HepG2 (cell line): ENCODE data around the gene ACTN1. TPM values are rescaled to one million over a fixed set of nuclear protein-coding genes. Genes with fewer than 3 reads are reported as not detected.
A peak's percentile ranks its signal among the peaks of the same experiment; 100 is the strongest.

Experiments used
- CHCHD3 ChIP-seq: sonication (generic); formaldehyde crosslinking; IDR thresholded peaks from 2 replicates; pipeline ENCODE4 v1.8.0; 2022; ENCODE audit warnings: mild to moderate bottlenecking, missing genetic modification reagents, moderate library complexity
- DNMT1 ChIP-seq: sonication (generic); formaldehyde crosslinking; IDR thresholded peaks from 2 replicates; pipeline ENCODE4 v1.5.1; 2020; ENCODE audit warnings: mild to moderate bottlenecking, missing genetic modification reagents
- FOXM1 ChIP-seq: sonication (generic); formaldehyde crosslinking; IDR thresholded peaks from 2 replicates; pipeline ENCODE4 v1.5.0; 2020; ENCODE audit warnings: missing genetic modification reagents
- HOXA9 ChIP-seq: sonication (generic); formaldehyde crosslinking; IDR thresholded peaks from 2 replicates; pipeline ENCODE4 v1.8.1; 2022; ENCODE audit warnings: missing genetic modification reagents, mild to moderate bottlenecking, moderate library complexity, borderline replicate concordance
- MED13 ChIP-seq: sonication (generic); formaldehyde crosslinking; IDR thresholded peaks from 2 replicates; pipeline ENCODE4 v1.5.0; 2020; ENCODE audit warnings: missing genetic modification reagents
- MXD4 ChIP-seq: IDR thresholded peaks from 2 replicates; pipeline ENCODE4 v1.6.1; 2016; ENCODE audit warnings: mild to moderate bottlenecking, missing biosample characterization, missing genetic modification reagents
- PAXIP1 ChIP-seq: sonication (generic); formaldehyde crosslinking; conservative IDR thresholded peaks from 2 replicates; pipeline ENCODE4 v1.4.0; 2020; ENCODE audit warnings: mild to moderate bottlenecking, missing genetic modification reagents, moderate library complexity
- RARA ChIP-seq: IDR thresholded peaks from 2 replicates; pipeline ENCODE4 v1.6.1; 2016; ENCODE audit warnings: missing genetic modification reagents, missing compliant biosample characterization
- RBFOX2 ChIP-seq: fragments of 200-400 bp; formaldehyde crosslinking; IDR thresholded peaks from 2 replicates; pipeline ENCODE4 v1.6.1; 2017; ENCODE audit warnings: low read depth, mild to moderate bottlenecking, low read length
- TAF1 ChIP-seq: sonication (generic); formaldehyde crosslinking; IDR thresholded peaks from 2 replicates; pipeline ENCODE4 v1.4.0; 2020; ENCODE audit warnings: missing genetic modification reagents
- TRAFD1 ChIP-seq: sonication (generic); formaldehyde crosslinking; IDR thresholded peaks from 2 replicates; pipeline ENCODE4 v1.5.1; 2020; ENCODE audit warnings: missing genetic modification reagents, mild to moderate bottlenecking, borderline replicate concordance
- ZBTB3 ChIP-seq: sonication (generic); formaldehyde crosslinking; IDR thresholded peaks from 2 replicates; pipeline ENCODE4 v1.4.0; 2020; ENCODE audit warnings: low read depth, mild to moderate bottlenecking, moderate library complexity, missing genetic modification reagents, borderline replicate concordance
- ZNF276 ChIP-seq: sonication (generic); formaldehyde crosslinking; IDR thresholded peaks from 2 replicates; pipeline ENCODE4 v1.4.0; 2020; ENCODE audit warnings: mild to moderate bottlenecking, low read depth, missing genetic modification reagents
- ZNF30 ChIP-seq: sonication (generic); formaldehyde crosslinking; IDR thresholded peaks from 2 replicates; pipeline ENCODE4 v1.5.0; 2020; ENCODE audit warnings: mild to moderate bottlenecking, missing genetic modification reagents
- ZNF350 ChIP-seq: sonication (generic); formaldehyde crosslinking; IDR thresholded peaks from 2 replicates; pipeline ENCODE4 v1.4.0; 2020; ENCODE audit warnings: mild to moderate bottlenecking, low read depth, missing genetic modification reagents, borderline replicate concordance
- ZNF615 ChIP-seq: sonication (generic); formaldehyde crosslinking; IDR thresholded peaks from 2 replicates; pipeline ENCODE4 v1.5.0; 2020; ENCODE audit warnings: mild to moderate bottlenecking, missing genetic modification reagents, borderline replicate concordance
- ZNF687 ChIP-seq: sonication (generic); formaldehyde crosslinking; IDR thresholded peaks from 2 replicates; pipeline ENCODE4 v1.5.1; 2020; ENCODE audit warnings: mild to moderate bottlenecking, missing genetic modification reagents, moderate library complexity
- polyA plus RNA-seq, 8 experiments: library from polyadenylated mRNA; depleted of rRNA in 3 of 8; stranded (reverse) in 7 of 8; unstranded in 1 of 8; fragments of >200 nt; fragmentation: Illumina TruSeq in 4 of 8; extraction: Trizol in 4 of 8; gene quantifications; 2 replicates each; pipeline versions ENCODE4 v1.2.1 to v1.2.3, GENCODE V29; 2011 to 2016; ENCODE audit warnings: low read depth in 4 of 8, missing spikeins in 1 of 8, mixed read lengths in 1 of 8; ENCODE audit not compliant: insufficient read depth in 1 of 8
- total RNA-seq, 5 experiments: library from RNA; depleted of rRNA; stranded (reverse); fragments of >200 nt; fragmentation: Illumina TruSeq; extraction: Trizol; gene quantifications; 2 replicates each; pipeline ENCODE4 v1.2.3, GENCODE V29; 2016; ENCODE audit warnings: low read depth in 1 of 5

ACTN1 gene
- total and polyA plus RNA-seq, 2 of the 13 experiments (the other 11 are each of a cell fraction or from before 2014, with no cell fraction given) = 58.6 to 162 TPM

GRCh38 chr14:68955851-68956179 lies 23.3 kb downstream of the ACTN1 start (continued):
- TF ChIP-seq RARA (CRISPR knock-in tag) (no peak), TRAFD1 (CRISPR knock-in tag) (no peak), FOXM1 (CRISPR knock-in tag) (no peak), MED13 (CRISPR knock-in tag) (no peak), ZNF615 (CRISPR knock-in tag) (no peak), ZNF30 (CRISPR knock-in tag) (no peak), RBFOX2 (no peak), CHCHD3 (no peak), PAXIP1 (CRISPR knock-in tag) (no peak), ZBTB3 (CRISPR knock-in tag) (0 out of 2 replicates have a peak, but pooled peaks have one; percentile 20), ZNF276 (CRISPR knock-in tag) (no peak), DNMT1 (CRISPR knock-in tag) (no peak), HOXA9 (no peak), TAF1 (CRISPR knock-in tag) (peak; percentile 6; the same call in 1 of the 2 replicates), ZNF350 (no peak), ZNF687 (CRISPR knock-in tag) (peak; percentile 60; the same call in 1 of the 2 replicates), MXD4 (peak; percentile 40; the same call in 1 of the 2 replicates)
